ENCODE data around the gene ZNF598.
"Not testable (repeated sequence)": the region's sequence is repeated elsewhere in the genome, so short reads cannot be mapped to it uniquely, and the experiment has no call there.

The ZNF598 gene

GRCh38 chr16:1974157-1975070, 35.2 kb downstream of the ZNF598 start:
- no peak for DNase-seq

GRCh38 chr16:1973461-1974156, 36.0 kb downstream of the ZNF598 start:
- DNase-seq, result no peak

- DNase-seq, result no peak
Observed at GRCh38 chr16:1972490-1972877, 37.1 kb downstream of the ZNF598 start.

GRCh38 chr16:1971796-1972489, 37.7 kb downstream of the ZNF598 start, which contains the start of gene TBL3:
Gene TBL3 (plus strand): TSS chr16:1972053. CDS start chr16:1972165, 112 bp downstream.
- peak; percentile 100 for DNase-seq

- no peak for DNase-seq
Observed at GRCh38 chr16:1968146-1968953, 41.3 kb downstream of the ZNF598 start.

- no peak for DNase-seq
Observed at GRCh38 chr16:1966460-1966859, 43.2 kb downstream of the ZNF598 start, which contains the start of gene RNF151. Gene RNF151 (plus strand): TSS chr16:1966856. CDS start chr16:1966882, 26 bp downstream.

GRCh38 chr16:1965396-1966001, 44.1 kb downstream of the ZNF598 start:
- peak; percentile 70 for DNase-seq

GRCh38 chr16:1964506-1965395, 44.9 kb downstream of the ZNF598 start, which contains the start of gene RPS2:
Gene RPS2 (minus strand): TSS chr16:1964826. CDS start chr16:1964625, 201 bp downstream.
- peak; percentile 98 for DNase-seq

- peak; percentile 86 for DNase-seq
Observed at GRCh38 chr16:1963806-1964505, 45.7 kb downstream of the ZNF598 start.

- peak; percentile 74 for DNase-seq
Observed at GRCh38 chr16:1962161-1963153, 47.2 kb downstream of the ZNF598 start.

- DNase-seq, result peak; percentile 77
Observed at GRCh38 chr16:1961651-1962067, 48.0 kb downstream of the ZNF598 start.

GRCh38 chr16:1960665-1961630, 48.7 kb downstream of the ZNF598 start:
- peak; percentile 88 for DNase-seq

- peak; percentile 98 for DNase-seq
Observed at GRCh38 chr16:1959269-1960039, 50.2 kb downstream of the ZNF598 start, which contains the start of gene NDUFB10. Gene NDUFB10 (plus strand): TSS chr16:1959538. CDS start chr16:1959625, 87 bp downstream.

GRCh38 chr16:1958715-1959268, 50.8 kb downstream of the ZNF598 start:
- DNase-seq, result no peak

GRCh38 chr16:1958143-1958491, 51.5 kb downstream of the ZNF598 start:
- DNase-seq, result not testable (repeated sequence)

Measured in activated CD8-positive, alpha-beta memory T cell treated with anti-CD3 and anti-CD28 coated beads, Interleukin-2, amount 50 U/mL, for 48 hours (primary cell).